IMR-90 (cell line): ENCODE results near the gene PCDHB8. TPM values are rescaled to one million over a fixed set of nuclear protein-coding genes. Genes with fewer than 3 reads are reported as not detected.
"Not testable (repeated sequence)": the region's sequence is repeated elsewhere in the genome, so short reads cannot be mapped to it uniquely, and the experiment has no call there.

Experiments used
- ATAC-seq: fragments of 200-7000 bp; cut with Tn5 transposase; 2 replicates; pipeline ENCODE4 v1.9.1; 2020; ENCODE audit warnings: low read depth, mild to moderate bottlenecking, moderate library complexity
- BruUV-seq: library from RNA; stranded (reverse); fragments of 400-500 nt; replicated peaks from 2 replicates; lab custom pipeline; 2021; lab: Mats Ljungman, UMichigan
- CTCF ChIA-PET: fragments of 300-600 bp; formaldehyde crosslinking; extraction: SDS; loops from one replicate; lab custom pipeline; 2021; ENCODE audit warnings: antibody characterized with exemption; lab: Yijun Ruan, JAX
- POLR2A ChIA-PET: fragments of 300-600 bp; sonication (Branson Sonifier 250); formaldehyde crosslinking; loops from one replicate; lab custom pipeline; 2022; ENCODE audit warnings: antibody characterized with exemption; ENCODE audit not compliant: unreplicated experiment; lab: Charles Lee
- DNase-seq: peaks from one replicate; pipeline ENCODE4 v3.0.0; 2013
- H2AFZ ChIP-seq: replicated peaks from 2 replicates; pipeline ENCODE3; 2013; ENCODE audit warnings: low read length, mild to moderate bottlenecking; ENCODE audit not compliant: poor library complexity
- H2AK5ac ChIP-seq: 2 replicates; pipeline ENCODE4 v1.6.1; 2013; ENCODE audit warnings: low read depth, low read length, inconsistent platforms
- H2AK9ac ChIP-seq: replicated peaks from 2 replicates; pipeline ENCODE3; 2013; ENCODE audit warnings: mild to moderate bottlenecking, low read depth, low read length, moderate library complexity; ENCODE audit not compliant: poor library complexity
- H2BK120ac ChIP-seq: 2 replicates; pipeline ENCODE4 v1.6.1; 2013; ENCODE audit warnings: low read depth, low read length, inconsistent platforms
- H2BK15ac ChIP-seq: 3 replicates; pipeline ENCODE4 v1.6.1; 2013; ENCODE audit warnings: low read depth, low read length, inconsistent platforms
- H2BK20ac ChIP-seq: 2 replicates; pipeline ENCODE4 v1.6.1; 2013; ENCODE audit warnings: low read depth, mild to moderate bottlenecking, inconsistent platforms, low read length, moderate library complexity
- H2BK5ac ChIP-seq: 2 replicates; pipeline ENCODE4 v1.6.1; 2013; ENCODE audit warnings: mild to moderate bottlenecking, low read depth, low read length, inconsistent platforms; ENCODE audit not compliant: poor library complexity, severe bottlenecking
- H3K14ac ChIP-seq: replicated peaks from 2 replicates; pipeline ENCODE4 v1.6.1; 2013; ENCODE audit warnings: low read depth, low read length, inconsistent platforms
- H3K18ac ChIP-seq: 2 replicates; pipeline ENCODE4 v1.6.1; 2013; ENCODE audit warnings: low read depth, low read length, control low read depth
- H3K23ac ChIP-seq: 2 replicates; pipeline ENCODE4 v1.6.1; 2013; ENCODE audit warnings: low read depth, low read length, inconsistent platforms
- H3K27ac ChIP-seq: 2 replicates; pipeline ENCODE4 v1.5.1; 2013; ENCODE audit warnings: mild to moderate bottlenecking, control low read depth, low read length; ENCODE audit not compliant: insufficient read depth
- H3K27me3 ChIP-seq: 2 replicates; pipeline ENCODE4 v1.6.1; 2013; ENCODE audit warnings: low read length; ENCODE audit not compliant: control insufficient read depth, insufficient read depth
- H3K36me3 ChIP-seq: 2 replicates; pipeline ENCODE4 v1.6.1; 2013; ENCODE audit warnings: low read length, mixed read lengths; ENCODE audit not compliant: control insufficient read depth, insufficient read depth
- H3K4ac ChIP-seq: 2 replicates; pipeline ENCODE4 v1.6.1; 2013; ENCODE audit warnings: low read depth, low read length, inconsistent platforms
- H3K4me1 ChIP-seq: 2 replicates; pipeline ENCODE4 v1.6.1; 2013; ENCODE audit warnings: low read length, mixed read lengths; ENCODE audit not compliant: control insufficient read depth, insufficient read depth
- H3K4me2 ChIP-seq: 2 replicates; pipeline ENCODE4 v1.6.1; 2013; ENCODE audit warnings: low read depth, mild to moderate bottlenecking, control low read depth, low read length, moderate library complexity
- H3K4me3 ChIP-seq: 2 replicates; pipeline ENCODE4 v1.5.1; 2013; ENCODE audit warnings: low read depth, mild to moderate bottlenecking, control low read depth, low read length, moderate library complexity; ENCODE audit not compliant: insufficient read depth
- H3K56ac ChIP-seq: 2 replicates; pipeline ENCODE4 v1.6.1; 2013; ENCODE audit warnings: low read length, inconsistent platforms; ENCODE audit not compliant: insufficient read depth; ENCODE audit errors: extremely low read depth
- H3K79me1 ChIP-seq, 2 experiments: 2 replicates each; pipeline ENCODE4 v1.6.1; 2013; ENCODE audit warnings: low read length in 2 of 2, inconsistent platforms in 1 of 2, low read depth in 1 of 2
- H3K9ac ChIP-seq: 2 replicates; pipeline ENCODE4 v1.6.1; 2013; ENCODE audit warnings: low read depth, low read length, control low read depth
- H3K9me1 ChIP-seq: 2 replicates; pipeline ENCODE4 v1.6.1; 2013; ENCODE audit warnings: low read length, inconsistent platforms; ENCODE audit not compliant: insufficient read depth
- H3K9me3 ChIP-seq: 2 replicates; pipeline ENCODE4 v1.6.1; 2013; ENCODE audit warnings: low read length; ENCODE audit not compliant: control insufficient read depth, insufficient read depth
- H4K20me1 ChIP-seq: 2 replicates; pipeline ENCODE4 v1.6.1; 2013; ENCODE audit warnings: low read length, inconsistent platforms; ENCODE audit not compliant: insufficient read depth
- H4K5ac ChIP-seq: 2 replicates; pipeline ENCODE4 v1.6.1; 2013; ENCODE audit warnings: mild to moderate bottlenecking, low read depth, low read length, control low read depth
- H4K8ac ChIP-seq, 2 experiments: 2 replicates each; pipeline ENCODE4 v1.6.1; 2013; ENCODE audit warnings: low read depth in 2 of 2, low read length in 2 of 2, control low read depth in 1 of 2, inconsistent platforms in 1 of 2
- H4K91ac ChIP-seq: 2 replicates; pipeline ENCODE4 v1.6.1; 2013; ENCODE audit warnings: low read depth, low read length, inconsistent platforms; ENCODE audit not compliant: insufficient read depth
- CEBPB ChIP-seq: IDR thresholded peaks from 2 replicates; pipeline ENCODE4 v1.6.1; 2012; ENCODE audit warnings: low read depth, low read length, improper control_type of control experiment
- CHD1 ChIP-seq: IDR thresholded peaks from 2 replicates; pipeline ENCODE4 v1.6.1; 2012; ENCODE audit warnings: low read depth, low read length, improper control_type of control experiment
- ELK1 ChIP-seq: fragments of 150-350 bp; IDR thresholded peaks from 2 replicates; pipeline ENCODE4 v1.6.1; 2016; ENCODE audit warnings: low read depth, mild to moderate bottlenecking, low read length, moderate library complexity, borderline replicate concordance
- MAFK ChIP-seq: IDR thresholded peaks from 2 replicates; pipeline ENCODE4 v1.6.1; 2012; ENCODE audit warnings: low read depth, low read length, improper control_type of control experiment
- NFE2L2 ChIP-seq: fragments of 150-350 bp; IDR thresholded peaks from 2 replicates; pipeline ENCODE4 v1.6.1; 2016; ENCODE audit warnings: low read depth, mild to moderate bottlenecking, low read length
- USF2 ChIP-seq: fragments of 150-350 bp; IDR thresholded peaks from 2 replicates; pipeline ENCODE4 v1.6.1; 2017; ENCODE audit warnings: mild to moderate bottlenecking, antibody characterized with exemption, low read length, low read depth
- WGBS, 2 experiments: methylation state at CpG; one replicate each; pipeline versions ENCODE4 v1.1.5 to v1.1.7; 2013; ENCODE audit warnings: missing lambda C conversion rate in 2 of 2; ENCODE audit not compliant: insufficient read length in 1 of 2; ENCODE audit errors: extremely low coverage in 2 of 2; 5-methylcytosine and 5-hydroxymethylcytosine counted together
- dilution Hi-C: fragments of 300-500 bp; cut with HindIII; formaldehyde crosslinking; loops from one replicate; pipeline ENCODE4 v1.14.3; 2018; ENCODE audit warnings: low sequenced_read_pairs; ENCODE audit not compliant: unreplicated experiment
- in situ Hi-C: fragments of 300-500 bp; cut with MboI; formaldehyde crosslinking; loops from 3 replicates; pipeline ENCODE4 v1.14.3; 2019; ENCODE audit warnings: low sequenced_read_pairs, inconsistent platforms, mixed read lengths
- intact Hi-C: fragments of 100-400 bp; cut with micrococcal nuclease; formaldehyde crosslinking; loops from 2 replicates; pipeline ENCODE4 v1.10.0; 2022
- polyA plus RNA-seq, 3 experiments: library from polyadenylated mRNA; depleted of rRNA; stranded (reverse); fragments of >200 nt; gene quantifications; 2 replicates each; pipeline ENCODE4 v1.2.3, GENCODE V29; 2012; ENCODE audit warnings: low replicate concordance in 1 of 3
- total RNA-seq: library from RNA; depleted of rRNA; stranded (reverse); fragments of >200 nt; gene quantifications from 2 replicates; pipeline ENCODE4 v1.2.3, GENCODE V29; 2012

Gene PCDHB8
- total and polyA plus RNA-seq, 2 of the 4 experiments (the other 2 are of a cell fraction) = 0.07 to 0.18 TPM

- Histone ChIP-seq H3K9me1 (no peaks in the 10 kb centered on the region), H2AK9ac (no peak overlapping the region), H3K36me3 (no peaks in the 10 kb centered on the region), H3K27ac (no peak overlapping the region), H2BK5ac (no peak overlapping the region), H2BK20ac (no peak overlapping the region), H4K20me1 (no peaks in the 10 kb centered on the region), H3K56ac (no peak overlapping the region), H2AFZ (no peak overlapping the region), H4K5ac (no peak overlapping the region), H2BK15ac (no peak overlapping the region), H3K4me3 (no peak overlapping the region), H3K4me2 (no peak overlapping the region), H4K91ac (no peak overlapping the region), H3K9ac (no peak overlapping the region), H4K8ac (no peak overlapping the region), H3K27me3 (no peaks in the 10 kb centered on the region), H3K18ac (no peak overlapping the region), H2BK120ac (no peak overlapping the region), H3K9me3 (peaks cover 15% of the 10 kb centered on the region; the same call in 1 of the 2 replicates), H3K4ac (no peak overlapping the region), H3K79me1 (no peaks in the 10 kb centered on the region), H3K23ac (no peak overlapping the region), H3K4me1 (no peaks in the 10 kb centered on the region), H2AK5ac (no peak overlapping the region), H3K14ac (no peak overlapping the region)
- CTCF ChIA-PET = no interaction called here
- TF ChIP-seq CHD1 (no peak), ELK1 (no peak), USF2 (no peak), NFE2L2 (no peak), MAFK (no peak), CEBPB (no peak)
- intact Hi-C loops (no loop called here), in situ Hi-C loops (no loop called here), dilution Hi-C loops (no loop called here)
- 10% methylated on average over 4 of the region's 21 CpGs; no CpG with 5 or more reads in 1 of the 2 experiments for WGBS, 2 experiments
- BruUV-seq = no TSS peak
- ATAC-seq = no peak
- POLR2A ChIA-PET = no interaction called here
- no peak for DNase-seq
Observed at GRCh38 chr5:141155540-141156374, 21.8 kb upstream of the PCDHB8 start.

- H4K20me1 ChIP-seq, H3K9ac ChIP-seq, H3K9me1 ChIP-seq, H3K9me3 ChIP-seq, H2AFZ ChIP-seq, intact Hi-C loops, H4K8ac ChIP-seq, H2BK15ac ChIP-seq, in situ Hi-C loops, H4K91ac ChIP-seq, BruUV-seq, DNase-seq, H3K18ac ChIP-seq, ATAC-seq, H3K56ac ChIP-seq, H2AK5ac ChIP-seq, H3K4ac ChIP-seq, H2AK9ac ChIP-seq, H3K36me3 ChIP-seq, H4K5ac ChIP-seq, H3K4me1 ChIP-seq, H3K4me3 ChIP-seq, H3K79me1 ChIP-seq, H2BK120ac ChIP-seq, H3K27ac ChIP-seq, POLR2A ChIA-PET, H2BK5ac ChIP-seq, H3K23ac ChIP-seq, H3K27me3 ChIP-seq, dilution Hi-C loops, CTCF ChIA-PET, H3K4me2 ChIP-seq, H3K14ac ChIP-seq, H2BK20ac ChIP-seq: not testable (repeated sequence)
- 27% methylated on average over 3 of the region's 38 CpGs; no CpG with 5 or more reads in 1 of the 2 experiments for WGBS, 2 experiments
Observed at GRCh38 chr5:141157356-141157755, 20.2 kb upstream of the PCDHB8 start.
